ENCODE data around the gene VIPR2.
"Not testable (repeated sequence)": the region's sequence is repeated elsewhere in the genome, so short reads cannot be mapped to it uniquely, and the experiment has no call there.

VIPR2 gene

GRCh38 chr7:159112136-159113011 is 32.3 kb downstream of the VIPR2 start:
- no peak overlapping the region for H3K4me3 ChIP-seq (ENCODE audit: low read depth, low read length)
- DNase-seq (ENCODE audit: low read depth): no peak

GRCh38 chr7:159109653-159110035 is 35.0 kb downstream of the VIPR2 start:
- no peak for DNase-seq (ENCODE audit: low read depth)
- H3K4me3 ChIP-seq (ENCODE audit: low read depth, low read length): no peak overlapping the region

DNA sequence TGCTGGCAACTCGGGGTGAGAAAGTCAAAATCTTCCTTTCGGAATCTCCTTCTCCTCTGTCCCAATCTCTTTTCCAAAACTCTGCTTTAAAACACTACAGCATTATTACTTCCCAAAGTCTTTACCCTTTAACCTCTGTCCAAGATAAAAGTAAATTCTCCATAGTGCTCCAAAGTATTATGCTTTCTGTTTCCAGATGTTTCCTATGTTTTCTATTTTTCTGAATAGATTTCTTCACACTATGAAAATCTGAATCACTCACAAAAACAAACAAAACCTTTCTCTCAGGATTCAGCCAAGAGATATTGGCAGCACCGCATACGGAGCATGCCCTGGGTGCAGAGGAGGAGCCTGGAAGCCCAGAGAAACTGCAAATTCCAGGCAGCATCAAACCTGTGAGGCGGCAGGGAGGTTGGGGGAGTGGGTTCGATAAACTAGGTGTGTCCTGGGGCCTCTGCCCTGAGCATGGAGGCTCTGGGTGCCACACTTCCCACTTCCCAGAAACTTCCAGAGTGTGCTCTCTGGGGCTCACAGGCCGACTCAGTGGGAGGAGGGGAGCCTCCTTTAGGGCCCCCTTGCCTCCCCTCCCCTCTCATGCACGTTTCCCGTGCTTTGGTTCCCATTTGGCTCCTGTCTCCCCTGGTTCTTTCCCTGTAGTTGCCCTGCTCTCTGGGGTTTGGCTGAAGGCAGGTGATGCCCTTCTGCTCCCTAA is 35.6 kb downstream of the VIPR2 start:
- no peak for DNase-seq (ENCODE audit: low read depth)

GRCh38 chr7:159108491-159108890 is 36.2 kb downstream of the VIPR2 start:
- no peak overlapping the region for H3K4me3 ChIP-seq (ENCODE audit: low read depth, low read length)
- DNase-seq (ENCODE audit: low read depth): no peak

More for the DNA sequence above, 35.6 kb downstream of the VIPR2 start:
- no peak overlapping the region for H3K4me3 ChIP-seq (ENCODE audit: low read depth, low read length)

GRCh38 chr7:159107161-159107892 is 37.3 kb downstream of the VIPR2 start:
- H3K4me3 ChIP-seq (ENCODE audit: low read depth, low read length): no peak overlapping the region
- no peak for DNase-seq (ENCODE audit: low read depth)

- no peak overlapping the region for H3K4me3 ChIP-seq (ENCODE audit: low read depth, low read length)
- no peak for DNase-seq (ENCODE audit: low read depth)
Measured at GRCh38 chr7:159105832-159106811, 38.5 kb downstream of the VIPR2 start.

GRCh38 chr7:159105066-159105780 is 39.4 kb downstream of the VIPR2 start:
- H3K4me3 ChIP-seq (ENCODE audit: low read depth, low read length): no peak overlapping the region
- DNase-seq (ENCODE audit: low read depth): no peak

GRCh38 chr7:159104188-159104920 is 40.3 kb downstream of the VIPR2 start:
- no peak for DNase-seq (ENCODE audit: low read depth)
- no peak overlapping the region for H3K4me3 ChIP-seq (ENCODE audit: low read depth, low read length)

- H3K4me3 ChIP-seq (ENCODE audit: low read depth, low read length): no peak overlapping the region
- no peak for DNase-seq (ENCODE audit: low read depth)
Measured at GRCh38 chr7:159103382-159104187, 41.1 kb downstream of the VIPR2 start.

DNA sequence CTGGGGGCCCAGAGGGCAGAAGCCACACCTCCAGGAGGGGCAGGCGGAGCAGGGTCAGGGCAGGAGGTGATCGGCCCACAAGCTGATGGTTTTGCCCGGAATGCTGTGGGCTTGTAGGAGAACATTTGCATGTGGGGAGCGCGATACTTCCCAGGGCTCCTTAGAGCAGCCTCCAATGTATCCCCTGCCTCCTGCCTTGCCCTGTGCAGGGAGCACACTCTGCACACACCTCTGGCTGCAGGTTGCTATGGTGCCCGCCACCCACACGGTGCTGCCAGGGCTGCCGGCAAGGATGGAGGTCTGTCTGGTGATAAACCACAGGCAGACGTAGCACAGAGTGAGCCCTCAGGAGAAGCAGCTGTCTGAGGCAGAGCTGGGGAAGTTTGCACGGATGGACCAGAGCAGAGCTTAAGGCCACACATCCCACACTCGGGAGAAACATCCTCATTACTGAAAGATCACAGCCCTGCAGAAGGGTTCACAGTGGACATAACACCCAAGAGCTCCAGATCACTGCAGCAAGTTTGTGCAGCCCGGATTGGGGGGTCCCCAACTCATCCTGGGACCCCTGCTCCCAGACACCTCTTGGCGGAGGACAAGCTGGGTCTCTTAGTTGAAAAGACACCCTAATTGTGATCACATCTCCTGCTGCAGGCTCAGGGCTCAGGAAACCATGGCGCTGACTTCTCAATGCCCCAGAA is 41.8 kb downstream of the VIPR2 start:
- no peak for DNase-seq (ENCODE audit: low read depth)
- no peak overlapping the region for H3K4me3 ChIP-seq (ENCODE audit: low read depth, low read length)

DNA sequence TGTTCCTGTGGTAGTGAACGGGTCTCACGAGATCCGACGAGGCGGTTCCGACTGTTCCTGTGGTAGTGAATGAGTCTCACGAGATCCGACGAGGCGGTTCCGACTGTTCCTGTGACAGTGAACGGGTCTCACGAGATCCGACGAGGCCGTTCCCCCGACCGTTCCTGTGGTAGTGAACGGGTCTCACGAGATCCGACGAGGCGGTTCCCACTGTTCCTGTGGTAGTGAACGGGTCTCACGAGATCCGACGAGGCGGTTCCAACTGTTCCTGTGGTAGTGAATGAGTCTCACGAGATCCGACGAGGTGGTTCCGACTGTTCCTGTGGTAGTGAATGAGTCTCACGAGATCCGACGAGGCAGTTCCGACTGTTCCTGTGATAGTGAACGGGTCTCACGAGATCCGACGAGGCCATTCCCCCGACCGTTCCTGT is 43.0 kb downstream of the VIPR2 start:
- DNase-seq (ENCODE audit: low read depth); H3K4me3 ChIP-seq (ENCODE audit: low read depth, low read length): not testable (repeated sequence)

GRCh38 chr7:159101083-159101395 is 43.6 kb downstream of the VIPR2 start:
- not testable (repeated sequence) for DNase-seq (ENCODE audit: low read depth); H3K4me3 ChIP-seq (ENCODE audit: low read depth, low read length)

GRCh38 chr7:159100281-159101082 is 44.2 kb downstream of the VIPR2 start:
- not testable (repeated sequence) for H3K4me3 ChIP-seq (ENCODE audit: low read depth, low read length); DNase-seq (ENCODE audit: low read depth)

DNA sequence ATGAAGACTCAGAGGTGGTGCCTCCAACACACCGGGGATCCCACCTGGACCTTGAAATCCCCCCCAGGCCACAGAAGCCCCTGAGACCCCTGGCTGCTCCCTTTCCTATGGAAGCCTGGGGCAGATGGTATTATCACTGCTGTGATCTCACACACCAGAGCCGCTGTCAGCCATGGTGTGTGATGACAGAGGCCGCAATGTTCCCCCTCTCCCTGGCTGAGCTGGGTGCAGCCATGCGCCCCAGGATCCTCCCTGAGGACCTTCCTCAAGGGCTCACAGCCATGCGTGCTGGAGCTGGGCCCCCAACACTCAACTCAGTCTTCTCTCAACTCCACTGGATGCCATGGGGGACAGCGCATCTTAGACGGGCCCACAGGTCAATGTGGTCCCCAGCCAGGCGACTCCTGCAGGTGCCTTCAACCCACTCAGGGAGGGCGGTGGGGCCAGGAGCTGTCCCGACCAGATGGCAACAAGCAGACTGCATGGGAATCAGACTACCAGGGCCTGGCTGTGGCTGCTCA is 44.9 kb downstream of the VIPR2 start:
- H3K4me3 ChIP-seq (ENCODE audit: low read depth, low read length): no peak overlapping the region
- DNase-seq (ENCODE audit: low read depth): no peak

- H3K4me3 ChIP-seq (ENCODE audit: low read depth, low read length): no peak overlapping the region
- DNase-seq (ENCODE audit: low read depth): no peak
Measured at GRCh38 chr7:159098811-159099655, 45.6 kb downstream of the VIPR2 start.

Data from skeletal muscle cell (primary cell).